Measurements from ENCODE around the gene SPR. TPM values are rescaled to one million over a fixed set of nuclear protein-coding genes. Genes with fewer than 3 reads are reported as not detected.

SPR gene
- total RNA-seq, 6 experiments from 2014 or later: 17.0 to 21.6 (median 19.0) TPM

- Mint-ChIP-seq H3K36me3 (ENCODE audit: low read depth) (no peaks in the 10 kb centered on the region), H3K27me3 (ENCODE audit: insufficient read depth) (peaks cover 32% of the 10 kb centered on the region), H3K27ac (no peak overlapping the region), H3K4me3 (no peak overlapping the region), H3K4me1 (ENCODE audit: low read depth) (peaks cover 4% of the 10 kb centered on the region), H3K9me3 (no peaks in the 10 kb centered on the region)
- TF ChIP-seq, protein P1, sequence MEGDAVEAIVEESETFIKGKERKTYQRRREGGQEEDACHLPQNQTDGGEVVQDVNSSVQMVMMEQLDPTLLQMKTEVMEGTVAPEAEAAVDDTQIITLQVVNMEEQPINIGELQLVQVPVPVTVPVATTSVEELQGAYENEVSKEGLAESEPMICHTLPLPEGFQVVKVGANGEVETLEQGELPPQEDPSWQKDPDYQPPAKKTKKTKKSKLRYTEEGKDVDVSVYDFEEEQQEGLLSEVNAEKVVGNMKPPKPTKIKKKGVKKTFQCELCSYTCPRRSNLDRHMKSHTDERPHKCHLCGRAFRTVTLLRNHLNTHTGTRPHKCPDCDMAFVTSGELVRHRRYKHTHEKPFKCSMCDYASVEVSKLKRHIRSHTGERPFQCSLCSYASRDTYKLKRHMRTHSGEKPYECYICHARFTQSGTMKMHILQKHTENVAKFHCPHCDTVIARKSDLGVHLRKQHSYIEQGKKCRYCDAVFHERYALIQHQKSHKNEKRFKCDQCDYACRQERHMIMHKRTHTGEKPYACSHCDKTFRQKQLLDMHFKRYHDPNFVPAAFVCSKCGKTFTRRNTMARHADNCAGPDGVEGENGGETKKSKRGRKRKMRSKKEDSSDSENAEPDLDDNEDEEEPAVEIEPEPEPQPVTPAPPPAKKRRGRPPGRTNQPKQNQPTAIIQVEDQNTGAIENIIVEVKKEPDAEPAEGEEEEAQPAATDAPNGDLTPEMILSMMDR (IDR thresholded peaks at IDR 0.05): no peak
- no peak for DNase-seq
Measured at GRCh38 chr2:72935611-72935957, 48.4 kb downstream of the SPR start.

- peaks cover 16% of the 10 kb centered on the region for H3K4me1 Mint-ChIP-seq (ENCODE audit: low read depth)
- H3K27ac Mint-ChIP-seq: no peak overlapping the region
- TF ChIP-seq, protein P1 (IDR thresholded peaks at IDR 0.05): no peak
- peaks cover 32% of the 10 kb centered on the region for H3K27me3 Mint-ChIP-seq (ENCODE audit: insufficient read depth)
- H3K36me3 Mint-ChIP-seq (ENCODE audit: low read depth): no peaks in the 10 kb centered on the region
- no peak for DNase-seq
- H3K9me3 Mint-ChIP-seq: no peaks in the 10 kb centered on the region
- no peak overlapping the region for H3K4me3 Mint-ChIP-seq
Measured at GRCh38 chr2:72936660-72937355, 49.6 kb downstream of the SPR start.

DNA sequence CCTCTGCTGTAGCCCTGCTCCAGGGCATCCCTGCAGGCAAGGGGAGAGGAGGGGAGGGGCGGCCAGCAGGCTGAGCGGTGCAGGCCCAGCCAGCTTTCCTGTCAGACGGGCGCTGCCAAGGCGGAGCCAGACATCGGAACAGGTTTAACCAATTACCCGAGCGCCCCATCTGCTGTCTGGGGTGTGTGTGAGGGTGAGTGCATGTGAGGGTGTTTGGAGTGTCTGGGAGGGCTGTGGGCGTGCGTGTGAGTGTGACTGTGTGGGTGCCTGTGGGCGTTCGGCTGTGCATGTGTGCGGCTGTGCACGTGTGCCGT, 50.1 kb downstream of the SPR start:
- Mint-ChIP-seq H3K4me3 (no peak overlapping the region), H3K27ac (no peak overlapping the region), H3K4me1 (ENCODE audit: low read depth) (peaks cover 16% of the 10 kb centered on the region), H3K27me3 (ENCODE audit: insufficient read depth) (peaks cover 30% of the 10 kb centered on the region), H3K36me3 (ENCODE audit: low read depth) (no peaks in the 10 kb centered on the region), H3K9me3 (no peaks in the 10 kb centered on the region)
- TF ChIP-seq, protein P1 (IDR thresholded peaks at IDR 0.05): no peak
- DNase-seq: no peak

DNA sequence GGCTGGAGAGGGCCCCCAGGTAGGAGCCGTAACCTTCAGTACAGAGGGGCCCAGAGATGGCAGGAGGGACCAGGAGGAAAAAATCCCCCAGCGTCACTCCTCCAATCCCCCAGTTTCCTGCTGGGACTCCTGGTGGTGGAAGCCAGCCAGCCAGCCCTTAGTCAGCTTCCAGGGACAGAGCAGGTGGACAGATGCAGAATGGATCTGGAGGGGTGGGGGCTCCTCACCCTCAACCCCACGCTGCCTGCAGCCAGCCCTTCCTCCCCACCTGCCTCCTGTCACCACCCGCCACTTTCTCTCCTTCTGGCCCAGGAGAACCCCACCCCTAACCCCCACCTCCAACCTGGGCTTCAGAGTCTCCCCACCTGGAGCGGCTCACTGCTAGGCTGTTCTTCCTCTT, 51.2 kb downstream of the SPR start:
- TF ChIP-seq, protein P1 (IDR thresholded peaks at IDR 0.05): no peak
- Mint-ChIP-seq H3K4me3 (no peak overlapping the region), H3K27ac (no peak overlapping the region), H3K27me3 (ENCODE audit: insufficient read depth) (peaks cover 28% of the 10 kb centered on the region), H3K4me1 (ENCODE audit: low read depth) (peaks cover 16% of the 10 kb centered on the region), H3K36me3 (ENCODE audit: low read depth) (no peaks in the 10 kb centered on the region), H3K9me3 (no peaks in the 10 kb centered on the region)
- DNase-seq: no peak

GRCh38 chr2:72940361-72940760, 53.2 kb downstream of the SPR start:
- DNase-seq: no peak
- TF ChIP-seq, protein P1 (IDR thresholded peaks at IDR 0.05): no peak
- H3K36me3 Mint-ChIP-seq (ENCODE audit: low read depth): no peaks in the 10 kb centered on the region
- peaks cover 16% of the 10 kb centered on the region for H3K4me1 Mint-ChIP-seq (ENCODE audit: low read depth)
- no peak overlapping the region for H3K27ac Mint-ChIP-seq
- H3K27me3 Mint-ChIP-seq (ENCODE audit: insufficient read depth): peaks cover 21% of the 10 kb centered on the region
- H3K4me3 Mint-ChIP-seq: no peak overlapping the region
- no peaks in the 10 kb centered on the region for H3K9me3 Mint-ChIP-seq

GRCh38 chr2:72940786-72941185, 53.6 kb downstream of the SPR start:
- H3K27me3 Mint-ChIP-seq (ENCODE audit: insufficient read depth): peaks cover 18% of the 10 kb centered on the region
- no peak overlapping the region for H3K27ac Mint-ChIP-seq
- H3K36me3 Mint-ChIP-seq (ENCODE audit: low read depth): no peaks in the 10 kb centered on the region
- TF ChIP-seq, protein P1 (IDR thresholded peaks at IDR 0.05): no peak
- DNase-seq: no peak
- no peak overlapping the region for H3K4me3 Mint-ChIP-seq
- H3K9me3 Mint-ChIP-seq: no peaks in the 10 kb centered on the region
- peaks cover 16% of the 10 kb centered on the region for H3K4me1 Mint-ChIP-seq (ENCODE audit: low read depth)
